HG02571 (cell line): ENCODE data around the gene EVA1C.
"Not testable (repeated sequence)": the region's sequence is repeated elsewhere in the genome, so short reads cannot be mapped to it uniquely, and the experiment has no call there.

Experiments
- ATAC-seq: cut with Tn5 transposase; IDR thresholded peaks from one replicate; pipeline ENCODE4 v1.9.1; 2021; ENCODE audit warnings: mild to moderate bottlenecking, moderate library complexity; ENCODE audit not compliant: unreplicated experiment

EVA1C gene

DNA sequence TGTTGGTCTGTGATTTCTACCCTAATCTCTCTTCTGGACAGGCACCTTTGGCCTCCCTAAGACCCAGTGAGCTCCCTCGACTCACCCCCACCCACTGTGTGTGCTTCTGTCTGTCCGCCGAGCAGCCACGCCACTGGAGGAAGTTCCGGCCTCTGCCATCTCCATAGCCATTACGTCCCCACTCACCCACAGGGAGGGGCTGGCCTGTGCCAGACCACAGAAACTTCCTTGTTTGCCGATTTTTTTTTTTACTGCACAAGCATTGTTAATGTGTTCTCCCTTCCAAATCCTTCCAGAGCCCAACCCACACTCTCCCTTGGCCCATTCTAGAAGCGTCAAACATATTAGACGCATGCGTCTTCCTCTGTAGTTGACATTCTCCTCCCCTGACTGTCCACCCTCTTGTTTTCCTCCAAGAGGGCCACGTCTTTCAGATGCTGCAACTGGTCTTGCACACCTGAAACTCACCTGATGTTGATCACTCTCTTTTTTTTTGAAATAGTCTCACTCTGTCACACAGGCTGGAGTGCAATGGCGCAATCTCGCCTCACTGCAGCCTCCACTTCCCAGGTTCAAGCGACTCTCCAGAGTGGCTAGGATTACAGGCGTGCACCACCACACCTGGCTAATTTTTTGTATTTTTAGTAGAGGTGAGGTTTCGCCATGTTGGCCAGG, 72.3 kb downstream of the EVA1C start:
- ATAC-seq, result no peak

DNA sequence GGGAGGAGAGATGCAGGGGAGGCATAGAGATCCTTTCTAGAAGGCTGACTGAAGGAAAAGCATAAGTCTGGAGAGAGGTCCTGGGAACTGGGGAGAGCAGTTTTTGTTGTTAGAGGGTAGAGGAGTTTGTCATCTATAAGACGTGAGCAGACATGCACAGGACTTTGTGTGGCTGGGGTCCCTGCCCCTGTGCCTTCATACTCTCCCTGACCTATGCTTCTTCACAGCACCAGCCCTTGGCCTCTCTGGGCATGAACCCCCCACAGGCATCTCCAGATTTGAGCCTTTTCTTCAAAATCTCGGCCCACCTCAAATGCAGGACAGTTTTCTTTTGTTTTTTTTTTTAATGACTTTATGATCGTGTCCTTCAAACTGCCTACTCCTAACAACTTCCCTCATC, 79.9 kb downstream of the EVA1C start:
- no peak for ATAC-seq

DNA sequence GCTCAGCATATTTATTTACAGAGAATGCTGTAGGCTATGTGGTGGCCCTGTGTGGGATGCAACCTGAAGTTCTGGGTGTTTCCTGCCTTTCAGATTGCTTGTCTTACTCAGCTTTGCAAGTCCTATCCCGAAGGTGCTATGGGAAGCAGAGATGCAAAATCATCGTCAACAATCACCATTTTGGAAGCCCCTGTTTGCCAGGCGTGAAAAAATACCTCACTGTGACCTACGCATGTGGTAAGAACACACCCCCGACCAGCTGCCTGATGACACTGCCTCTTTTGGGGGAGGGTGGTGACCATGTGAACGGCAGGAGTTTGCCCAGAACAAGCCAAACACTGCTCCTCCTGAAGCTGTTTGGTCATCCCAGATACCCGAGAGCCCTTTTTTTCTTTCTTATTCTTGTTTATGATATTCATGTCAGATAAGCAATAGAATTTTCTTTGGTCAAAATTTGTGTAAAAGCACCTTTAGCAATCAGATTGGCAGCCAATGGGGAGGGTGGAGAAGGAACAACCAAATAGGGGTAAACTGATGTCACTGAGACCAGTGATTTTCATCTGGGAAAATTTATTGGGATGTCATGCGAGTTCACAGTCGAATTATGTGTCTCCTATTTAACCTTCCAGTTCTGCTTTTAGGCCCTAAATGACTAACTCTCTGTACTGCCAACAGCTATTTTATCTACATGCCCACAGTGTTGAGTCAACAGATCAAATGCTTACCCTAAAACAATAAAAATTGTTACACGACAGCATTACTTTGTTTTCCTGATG, 82.6 kb downstream of the EVA1C start:
- no peak for ATAC-seq

DNA sequence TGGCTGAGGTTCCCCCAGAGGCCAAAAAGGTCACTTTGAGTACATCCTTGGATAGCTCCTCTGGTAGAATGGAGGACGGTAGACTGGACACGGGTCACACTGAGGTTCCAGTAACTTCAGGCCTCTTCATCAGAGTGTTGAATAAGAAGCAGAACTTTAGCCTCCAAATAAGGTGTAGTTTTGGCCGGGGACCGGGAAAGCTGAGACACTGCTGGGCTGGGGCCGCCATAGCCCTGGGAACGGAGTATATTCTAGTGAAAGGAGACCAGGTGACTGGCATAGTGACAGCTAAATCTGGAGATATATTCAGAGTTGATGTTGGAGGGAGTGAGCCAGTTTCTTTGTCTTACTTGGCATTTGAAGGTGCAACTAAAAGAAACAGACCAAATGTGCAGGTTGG, 84.1 kb downstream of the EVA1C start:
- no peak for ATAC-seq

DNA sequence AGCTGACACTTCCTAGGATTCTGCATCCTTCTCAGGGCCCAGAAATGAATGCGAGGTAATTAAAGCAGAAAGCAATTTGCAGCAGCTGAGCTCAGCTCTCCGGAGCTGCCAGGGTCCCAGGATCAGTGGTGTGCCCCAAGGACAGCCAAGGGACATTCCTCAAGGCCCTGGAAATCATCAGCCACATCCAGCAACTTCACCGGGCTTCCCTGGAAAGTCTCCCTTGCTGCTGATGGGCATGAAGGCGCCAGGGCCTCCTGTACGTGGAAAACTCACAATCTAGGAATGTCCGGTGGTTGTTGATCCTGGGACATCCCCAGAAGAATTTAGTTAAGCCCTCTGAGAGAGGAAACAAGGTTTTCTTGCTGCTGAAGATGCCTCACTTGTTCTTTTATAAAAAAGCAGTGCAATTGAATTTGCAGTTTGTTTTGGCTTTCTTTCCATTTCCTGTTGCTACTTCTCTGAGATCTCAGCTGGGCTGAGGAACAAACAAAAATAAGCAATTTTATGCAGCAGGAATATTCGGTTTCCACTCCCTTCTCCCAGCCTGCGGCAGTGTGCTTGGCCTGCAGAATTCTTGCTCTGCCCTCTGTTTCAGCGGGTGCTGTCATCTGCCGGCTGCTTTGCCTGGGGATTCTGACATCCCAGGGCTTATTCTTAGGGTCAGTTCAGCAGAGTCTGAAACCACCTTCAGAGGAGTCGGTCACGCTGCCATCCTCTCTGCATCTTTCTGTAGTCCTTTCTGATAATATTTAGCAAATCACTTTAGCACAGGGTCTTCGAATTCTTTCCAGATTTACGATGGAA, 86.9 kb downstream of the EVA1C start:
- no peak for ATAC-seq

DNA sequence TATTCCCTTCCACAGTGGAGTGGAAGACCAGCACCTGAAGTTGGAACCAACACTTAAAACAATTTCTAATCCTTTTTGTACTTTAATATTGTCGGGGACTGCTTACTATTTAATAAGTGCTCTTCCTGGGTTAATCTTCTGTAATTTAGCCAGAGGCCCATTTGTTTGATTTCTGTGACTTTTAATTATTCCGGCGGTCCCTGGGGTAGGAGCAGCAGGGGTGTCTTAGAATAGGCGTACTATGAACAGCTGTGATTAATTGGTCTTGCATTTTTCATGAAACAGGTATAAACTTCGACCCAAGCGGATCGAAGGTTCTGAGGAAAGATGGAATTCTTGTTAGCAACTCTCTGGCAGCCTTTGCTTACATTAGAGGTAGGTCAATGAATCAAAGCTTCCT, 91.1 kb downstream of the EVA1C start:
- not testable (repeated sequence) for ATAC-seq

DNA sequence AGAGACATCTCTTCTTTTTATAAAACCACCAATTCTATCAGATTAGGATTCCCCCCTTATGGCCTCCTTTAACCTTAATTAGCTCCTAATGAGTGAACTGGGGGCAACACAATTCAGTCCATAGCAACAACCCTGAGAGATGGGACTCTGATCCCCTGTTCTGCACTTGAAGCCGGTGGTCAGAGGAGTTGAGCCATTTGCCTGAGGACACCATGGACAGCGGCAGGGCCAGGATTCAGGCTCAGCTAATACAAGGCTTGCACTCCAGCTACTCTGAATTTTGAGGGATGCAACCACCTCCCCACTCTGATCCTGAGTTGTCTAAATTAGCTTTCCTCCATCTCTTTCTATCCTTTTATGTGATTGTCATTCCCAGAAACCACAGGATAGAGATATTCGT, 93.3 kb downstream of the EVA1C start:
- ATAC-seq, result not testable (repeated sequence)

DNA sequence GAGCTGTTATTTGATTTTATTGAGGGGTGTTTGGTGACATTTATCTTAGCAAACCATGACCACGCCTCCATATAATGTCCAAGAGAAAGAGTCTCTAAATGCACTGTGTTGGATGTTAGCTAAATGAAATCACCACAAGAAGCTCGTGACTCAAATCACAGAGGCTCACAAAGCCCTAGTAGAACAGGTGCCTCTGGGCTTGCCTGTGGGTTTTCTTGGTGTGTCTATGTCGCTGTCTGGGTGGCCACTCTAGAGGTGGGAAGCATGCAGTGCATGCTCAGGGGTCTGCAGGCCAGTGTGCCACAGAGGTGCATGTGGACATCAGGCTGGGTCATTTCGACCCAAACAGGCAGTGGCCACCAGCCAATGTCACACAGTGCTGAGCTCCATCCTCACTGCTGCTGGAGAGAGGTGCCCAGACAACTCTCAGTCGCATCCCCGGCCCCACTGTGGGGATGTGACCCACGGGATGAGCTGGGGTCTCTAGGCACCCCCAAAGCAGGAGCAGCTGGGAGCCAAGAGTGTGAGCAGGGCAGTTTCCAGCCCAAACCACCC, 94.0 kb downstream of the EVA1C start:
- not testable (repeated sequence) for ATAC-seq

DNA sequence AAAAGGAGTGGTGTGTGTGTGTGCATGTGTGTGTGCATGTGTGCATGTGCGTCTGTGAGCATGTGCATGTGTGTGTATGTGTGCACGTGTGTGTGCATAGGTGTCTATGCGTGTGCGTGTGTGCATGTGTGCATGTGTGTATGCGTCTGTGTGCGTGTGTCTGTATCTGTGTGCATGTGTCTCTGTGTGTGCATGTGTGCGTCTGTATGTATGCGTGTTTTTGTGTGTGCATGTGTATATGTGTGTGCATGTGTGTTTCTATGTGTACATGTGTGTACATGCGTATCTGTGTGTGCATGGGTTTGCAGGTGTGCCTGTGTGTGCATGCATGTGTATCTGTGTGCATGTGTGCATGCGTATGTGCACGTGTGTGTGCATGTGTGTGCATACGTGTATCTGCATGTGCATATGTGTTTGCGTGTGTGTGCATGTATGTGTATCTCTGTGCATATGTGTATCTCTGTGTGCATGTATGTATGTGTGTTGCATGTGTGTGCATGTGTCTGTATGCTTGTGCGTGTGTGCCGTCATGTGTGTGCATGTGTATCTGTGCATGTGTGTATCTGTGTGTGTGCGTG, 94.9 kb downstream of the EVA1C start:
- no peak for ATAC-seq

- not testable (repeated sequence) for ATAC-seq
Observed at GRCh38 chr21:32508036-32508435, 95.5 kb downstream of the EVA1C start.

DNA sequence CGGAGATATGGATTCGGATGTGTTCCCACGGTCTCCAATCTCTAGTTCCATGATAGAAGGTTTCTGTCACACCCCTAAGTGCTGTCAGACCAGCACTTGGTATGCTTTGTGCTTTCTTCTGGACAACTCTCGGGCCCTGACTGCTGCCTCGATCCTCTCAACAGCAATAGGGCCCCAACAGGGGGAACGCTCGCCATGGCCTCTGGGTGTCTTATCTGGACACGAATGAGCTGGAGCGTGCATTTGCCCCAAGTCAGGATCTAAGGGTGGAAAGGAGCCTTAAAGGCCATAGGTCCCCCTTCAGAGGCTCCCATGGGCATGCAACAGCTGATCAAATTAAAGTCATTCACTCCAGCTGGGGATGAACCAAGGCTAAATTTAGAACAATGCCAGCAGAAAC, 96.1 kb downstream of the EVA1C start:
- no peak for ATAC-seq

DNA sequence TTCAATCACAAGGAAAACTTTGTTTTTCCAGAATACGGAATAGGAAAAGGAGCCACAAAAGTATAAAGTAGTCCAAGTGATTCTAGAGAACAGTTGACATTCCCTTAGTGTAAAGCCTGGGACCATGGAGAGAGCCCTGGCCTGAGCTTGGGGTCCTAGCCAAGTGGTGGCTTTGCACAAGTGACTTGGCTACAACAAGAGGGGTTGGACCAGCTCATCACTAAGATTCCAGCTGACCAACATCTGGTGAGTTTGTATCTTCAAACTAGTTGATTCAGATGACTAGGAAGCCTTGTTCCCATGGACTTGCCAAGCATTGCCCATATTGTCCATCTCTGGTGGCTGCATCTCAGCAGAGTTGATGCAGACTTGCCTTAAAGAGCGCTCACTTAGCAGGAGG, 96.5 kb downstream of the EVA1C start:
- ATAC-seq, result not testable (repeated sequence)

GRCh38 chr21:32514275-32515055, 102.0 kb downstream of the EVA1C start:
- no peak for ATAC-seq

DNA sequence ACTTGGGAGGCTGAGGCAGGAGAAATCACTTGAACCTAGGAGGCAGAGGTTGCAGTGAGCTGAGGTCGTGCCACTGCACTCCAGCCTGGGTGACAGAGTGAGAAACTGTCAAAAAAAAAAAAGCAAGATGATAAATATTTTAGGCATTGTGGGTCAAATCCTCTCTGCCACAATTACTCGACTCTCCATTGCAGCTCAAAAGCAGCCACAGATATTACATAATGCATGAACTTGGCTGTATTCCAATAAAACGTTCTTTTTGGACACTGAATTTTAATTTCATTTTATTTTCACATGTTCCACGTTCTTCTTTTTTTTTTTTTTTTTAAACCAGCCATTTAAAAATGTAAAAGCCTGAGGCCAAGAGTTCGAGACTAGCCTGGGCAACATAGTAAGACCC, 103.4 kb downstream of the EVA1C start:
- no peak for ATAC-seq

- ATAC-seq, result no peak
Observed at GRCh38 chr21:32516756-32517649, 104.5 kb downstream of the EVA1C start.

GRCh38 chr21:32519945-32520874, 107.7 kb downstream of the EVA1C start:
- ATAC-seq, result no peak

DNA sequence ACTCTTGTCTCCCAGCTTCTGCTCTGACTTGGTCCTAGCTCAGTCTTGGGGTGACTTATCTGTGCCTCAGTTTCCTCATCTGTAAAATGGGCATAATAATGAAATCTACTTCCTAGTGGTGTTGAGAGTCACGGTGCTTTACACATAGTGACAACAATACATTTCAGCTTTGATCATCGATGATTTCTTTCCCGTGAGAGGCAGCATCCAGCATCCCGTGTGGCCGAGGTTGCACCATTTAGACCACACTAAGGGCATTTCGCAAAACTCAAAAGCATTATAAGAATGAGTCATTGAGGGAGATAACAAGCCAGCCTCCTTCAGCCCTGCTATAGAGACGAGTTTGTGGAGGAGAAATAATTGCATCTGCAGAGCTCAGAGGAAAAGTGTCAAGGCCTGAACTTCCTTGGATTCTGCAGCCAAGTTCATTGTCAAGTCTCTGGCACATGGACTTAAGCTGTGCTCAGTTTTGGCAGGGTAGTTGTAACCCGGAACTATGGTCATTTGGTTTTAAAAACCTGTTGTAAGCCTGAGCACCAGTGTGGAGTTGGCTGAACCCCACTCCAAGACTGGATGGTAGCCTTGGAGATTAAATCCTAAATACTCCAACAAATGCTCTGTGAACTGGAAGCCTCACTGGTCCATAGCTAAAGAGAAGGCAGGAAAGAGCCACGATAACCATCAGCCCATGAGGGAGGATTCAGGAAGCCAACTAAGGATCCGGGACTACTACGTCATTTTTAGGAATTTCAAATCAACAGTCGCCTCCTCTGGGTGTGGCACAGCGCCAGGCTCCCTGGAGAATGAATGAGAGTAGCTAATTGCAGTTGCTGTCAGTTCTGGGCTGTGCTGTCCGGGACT, 108.6 kb downstream of the EVA1C start:
- ATAC-seq, result no peak
